ENCODE measurements around the gene HK1. TPM values are rescaled to one million over a fixed set of nuclear protein-coding genes. Genes with fewer than 3 reads are reported as not detected.
"Not testable (repeated sequence)": the region's sequence is repeated elsewhere in the genome, so short reads cannot be mapped to it uniquely, and the experiment has no call there.

HK1 gene
- total RNA-seq, 2 donors from 2014 or later: 150 to 158 TPM

DNA sequence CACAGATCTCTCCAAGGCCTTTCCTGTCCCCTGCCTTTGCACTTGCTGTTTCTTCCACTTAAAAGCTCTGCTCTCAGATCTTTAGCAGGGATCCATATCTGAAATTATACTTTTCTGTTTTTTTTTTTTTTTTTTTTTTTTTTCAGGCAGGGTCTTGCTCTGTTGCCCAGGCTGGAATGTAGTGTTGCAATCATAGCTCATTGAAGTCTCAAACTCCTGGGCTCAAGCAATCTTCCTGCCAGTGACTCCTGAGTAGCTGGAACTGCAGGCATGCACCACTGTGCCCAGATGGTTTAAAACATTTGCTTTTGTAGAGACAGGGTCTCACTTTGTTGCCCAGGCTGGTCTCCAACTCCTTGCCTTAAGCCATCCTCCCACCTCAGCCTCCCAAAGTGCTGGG, 167.9 kb downstream of the HK1 start:
- DNase-seq (ENCODE audit: low spot score): no peak
- no peak overlapping the region for H3K27ac ChIP-seq

DNA sequence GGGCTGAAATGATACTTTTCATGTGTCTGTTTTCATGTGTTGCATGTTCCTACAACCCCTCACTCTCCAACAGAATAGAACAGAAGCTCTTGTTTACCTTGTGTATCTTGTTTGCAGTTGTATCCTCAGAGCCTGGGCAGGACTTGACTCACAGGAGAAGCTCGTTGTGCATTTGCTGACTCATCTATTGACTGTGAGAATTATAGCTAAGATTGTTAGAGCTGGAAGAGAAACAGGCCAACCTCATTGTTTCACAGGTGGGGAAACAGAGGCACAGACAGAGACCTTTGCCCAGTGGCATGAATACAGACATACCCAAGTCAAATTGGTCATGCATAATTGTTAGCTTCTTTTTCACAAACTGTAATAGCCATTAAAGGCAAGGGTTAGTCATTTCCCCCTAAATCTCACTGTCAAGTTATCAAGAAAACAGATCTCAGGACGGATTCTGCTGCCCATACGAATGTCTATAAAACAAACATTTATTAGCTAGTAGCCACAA, 168.4 kb downstream of the HK1 start:
- ATAC-seq (ENCODE audit: insufficient number of reproducible peaks, low FRiP score, low read depth) (no peak), DNase-seq (ENCODE audit: low spot score) (no peak)
- Histone ChIP-seq H3K4me3 (no peak overlapping the region), H3K36me3 (no peaks in the 10 kb centered on the region), H3K27ac (no peak overlapping the region), H3K9me3 (no peaks in the 10 kb centered on the region), H3K27me3 (replicated peaks; ENCODE audit: insufficient read depth) (no peaks in the 10 kb centered on the region), H3K4me1 (ENCODE audit: control insufficient read depth in 1 of 2, low read depth in 2 of 2) (peaks cover 0 to 6% of the 10 kb centered on the region in 2 donors)
- TF ChIP-seq, protein P1, sequence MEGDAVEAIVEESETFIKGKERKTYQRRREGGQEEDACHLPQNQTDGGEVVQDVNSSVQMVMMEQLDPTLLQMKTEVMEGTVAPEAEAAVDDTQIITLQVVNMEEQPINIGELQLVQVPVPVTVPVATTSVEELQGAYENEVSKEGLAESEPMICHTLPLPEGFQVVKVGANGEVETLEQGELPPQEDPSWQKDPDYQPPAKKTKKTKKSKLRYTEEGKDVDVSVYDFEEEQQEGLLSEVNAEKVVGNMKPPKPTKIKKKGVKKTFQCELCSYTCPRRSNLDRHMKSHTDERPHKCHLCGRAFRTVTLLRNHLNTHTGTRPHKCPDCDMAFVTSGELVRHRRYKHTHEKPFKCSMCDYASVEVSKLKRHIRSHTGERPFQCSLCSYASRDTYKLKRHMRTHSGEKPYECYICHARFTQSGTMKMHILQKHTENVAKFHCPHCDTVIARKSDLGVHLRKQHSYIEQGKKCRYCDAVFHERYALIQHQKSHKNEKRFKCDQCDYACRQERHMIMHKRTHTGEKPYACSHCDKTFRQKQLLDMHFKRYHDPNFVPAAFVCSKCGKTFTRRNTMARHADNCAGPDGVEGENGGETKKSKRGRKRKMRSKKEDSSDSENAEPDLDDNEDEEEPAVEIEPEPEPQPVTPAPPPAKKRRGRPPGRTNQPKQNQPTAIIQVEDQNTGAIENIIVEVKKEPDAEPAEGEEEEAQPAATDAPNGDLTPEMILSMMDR (IDR thresholded peaks at IDR 0.05): no peak

More for the DNA sequence above, 167.9 kb downstream of the HK1 start:
- no peak for ATAC-seq (ENCODE audit: insufficient number of reproducible peaks, low FRiP score, low read depth)
- Histone ChIP-seq H3K27me3 (replicated peaks; ENCODE audit: insufficient read depth) (no peaks in the 10 kb centered on the region), H3K9me3 (no peaks in the 10 kb centered on the region), H3K36me3 (no peaks in the 10 kb centered on the region), H3K4me3 (no peak overlapping the region), H3K4me1 (ENCODE audit: control insufficient read depth in 1 of 2, low read depth in 2 of 2) (peaks cover 0 to 1% of the 10 kb centered on the region in 2 donors)
- TF ChIP-seq, protein P1 (IDR thresholded peaks at IDR 0.05): no peak

DNA sequence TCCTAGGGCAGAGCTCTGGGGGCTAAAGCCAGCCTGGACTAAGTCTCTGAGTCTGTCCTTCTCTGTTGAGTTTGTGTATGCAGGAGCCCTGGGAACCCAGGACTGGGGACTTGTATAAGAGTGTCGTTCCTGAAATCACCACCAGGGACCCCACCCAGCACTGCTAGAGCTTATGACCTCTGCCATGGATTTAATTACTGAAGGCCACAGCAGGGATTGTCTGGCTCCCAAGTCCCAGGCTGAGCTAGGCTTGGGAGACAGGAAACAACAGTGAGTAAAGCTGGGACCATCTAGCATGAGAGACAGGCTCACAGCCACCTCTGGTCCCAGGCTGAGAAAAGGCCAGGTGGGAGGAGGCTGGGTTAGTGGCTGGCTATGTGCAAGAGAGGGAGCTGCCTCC, 171.5 kb downstream of the HK1 start:
- Histone ChIP-seq H3K4me3 (no peak overlapping the region), H3K36me3 (no peaks in the 10 kb centered on the region), H3K27ac (no peak overlapping the region), H3K27me3 (replicated peaks; ENCODE audit: insufficient read depth) (no peaks in the 10 kb centered on the region), H3K9me3 (no peaks in the 10 kb centered on the region), H3K4me1 (ENCODE audit: control insufficient read depth in 1 of 2, low read depth in 2 of 2) (peaks cover 0 to 10% of the 10 kb centered on the region in 2 donors)
- no peak for DNase-seq (ENCODE audit: low spot score)
- TF ChIP-seq, protein P1 (IDR thresholded peaks at IDR 0.05): peak; percentile 50
- ATAC-seq (ENCODE audit: insufficient number of reproducible peaks, low FRiP score, low read depth): peak; percentile 19

DNA sequence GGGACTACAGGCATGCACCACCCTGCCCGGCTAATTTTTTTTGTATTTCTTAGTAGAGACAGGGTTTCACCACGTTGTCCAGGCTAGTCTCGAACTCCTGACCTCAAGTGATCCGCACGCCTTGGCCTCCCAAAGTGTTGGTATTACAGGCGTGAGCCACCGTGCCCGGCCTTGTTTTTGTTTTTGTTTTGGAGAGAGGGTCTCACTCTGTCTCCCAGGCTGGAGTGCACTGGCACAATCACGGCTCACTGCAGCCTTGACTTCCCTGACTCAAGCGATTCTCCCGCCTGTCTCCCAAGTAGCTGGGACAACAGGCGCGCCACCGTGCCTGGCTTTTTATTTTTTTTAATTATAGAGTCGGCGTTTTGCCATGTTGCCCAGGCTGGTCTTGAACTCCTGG, 172.1 kb downstream of the HK1 start:
- H3K36me3 ChIP-seq; H3K27me3 ChIP-seq (replicated peaks; ENCODE audit: insufficient read depth); ATAC-seq (ENCODE audit: insufficient number of reproducible peaks, low FRiP score, low read depth); DNase-seq (ENCODE audit: low spot score); H3K4me3 ChIP-seq; H3K9me3 ChIP-seq; H3K27ac ChIP-seq: not testable (repeated sequence)
- H3K4me1 ChIP-seq (ENCODE audit: control insufficient read depth in 1 of 2, low read depth in 2 of 2): peaks cover 0 to 10% of the 10 kb centered on the region in 2 donors

DNA sequence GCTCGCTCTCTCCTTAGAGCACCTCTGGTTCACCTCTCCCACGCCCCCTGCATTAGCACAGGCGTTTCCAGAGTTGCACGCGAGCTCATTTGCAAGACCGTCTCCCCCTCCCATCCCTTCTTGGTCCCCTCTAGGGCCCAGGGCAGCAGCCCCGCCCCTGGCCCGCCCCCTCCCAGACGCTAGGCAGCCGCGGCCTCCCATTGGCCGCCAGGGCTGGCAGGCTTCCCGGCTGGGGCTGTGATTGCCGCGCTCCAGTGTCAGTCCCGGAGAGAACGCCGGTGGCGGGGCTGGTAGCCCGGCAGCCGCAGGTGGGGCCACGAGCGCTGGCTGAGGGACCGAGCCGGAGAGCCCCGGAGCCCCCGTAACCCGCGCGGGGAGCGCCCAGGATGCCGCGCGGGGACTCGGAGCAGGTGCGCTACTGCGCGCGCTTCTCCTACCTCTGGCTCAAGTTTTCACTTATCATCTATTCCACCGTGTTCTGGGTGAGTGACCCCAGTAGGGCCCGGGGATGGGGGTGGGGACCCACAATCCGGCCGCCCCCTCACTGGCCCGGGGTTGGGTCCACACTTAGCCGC, 173.0 kb downstream of the HK1 start, which contains the start of gene TSPAN15:
TSPAN15 (plus strand) TSS at position 257 of the 575 bp plus-strand sequence; CDS start at position 387, 130 bp downstream.
- Histone ChIP-seq H3K9me3 (no peaks in the 10 kb centered on the region), H3K36me3 (no peaks in the 10 kb centered on the region), H3K4me3 (peak within 1 kb of the TSS; percentile 80), H3K27me3 (replicated peaks; ENCODE audit: insufficient read depth) (no peaks in the 10 kb centered on the region), H3K4me1 (ENCODE audit: control insufficient read depth in 1 of 2, low read depth in 2 of 2) (peaks cover 0 to 10% of the 10 kb centered on the region in 2 donors), H3K27ac (no peak within 1 kb of the TSS)
- TF ChIP-seq, protein P1 (IDR thresholded peaks at IDR 0.05): peak; percentile 9
- DNase-seq (ENCODE audit: low spot score) (peak; percentile 26), ATAC-seq (ENCODE audit: insufficient number of reproducible peaks, low FRiP score, low read depth) (no peak)

Other genes with a start within 250 kb of the HK1 start
- 100 to 1,000 TPM; 200 to 227 TPM for gene SRGN, start 190.4 kb upstream of the HK1 start, total RNA-seq
- 10 to 100 TPM; 29.5 to 46.3 TPM for gene VPS26A, start 154.3 kb upstream of the HK1 start, total RNA-seq
- 10 to 100 TPM; 30.7 to 55.1 TPM for gene SUPV3L1, start 98.3 kb upstream of the HK1 start, total RNA-seq
- gene HKDC1, start 58.2 kb upstream of the HK1 start, total RNA-seq: under 1 TPM in 1 of 2 donors, not detected in 1; 0.14 TPM
- gene TACR2, start 138.4 kb downstream of the HK1 start, total RNA-seq: under 1 TPM in 1 of 2 donors, not detected in 1; 0.27 TPM
- gene TSPAN15, start 173.0 kb downstream of the HK1 start, total RNA-seq: 1 to 10 TPM; 4.7 to 9.9 TPM

Measured in thoracic aorta (tissue), 2 donors.